IPS-18c (cell line): ENCODE results near the gene EIF3CL.
"Not testable (repeated sequence)": the region's sequence is repeated elsewhere in the genome, so short reads cannot be mapped to it uniquely, and the experiment has no call there.

ENCODE experiments used
- H3K4me3 ChIP-seq: 2 replicates; pipeline ENCODE4 v1.7.0; 2013; ENCODE audit warnings: low read depth, mild to moderate bottlenecking, low read length, moderate library complexity; ENCODE audit not compliant: insufficient read depth
- H3K9me3 ChIP-seq: one replicate; pipeline ENCODE4 v1.6.1; 2013; ENCODE audit warnings: mild to moderate bottlenecking, low read length, moderate library complexity; ENCODE audit not compliant: control insufficient read depth, insufficient read depth

Gene EIF3CL

GRCh38 chr16:28403220-28404072, at the start of gene EIF3CL:
TSS of gene EIF3CL (minus strand) at chr16:28403841. CDS start at chr16:28403618, 223 bp downstream.
- not testable (repeated sequence) for H3K4me3 ChIP-seq, H3K9me3 ChIP-seq

GRCh38 chr16:28447081-28447480, 43.4 kb upstream of the EIF3CL start:
- not testable (repeated sequence) for H3K9me3 ChIP-seq, H3K4me3 ChIP-seq

GRCh38 chr16:28446388-28446787, 42.7 kb upstream of the EIF3CL start:
- H3K9me3 ChIP-seq, H3K4me3 ChIP-seq: not testable (repeated sequence)

- H3K4me3 ChIP-seq, H3K9me3 ChIP-seq: not testable (repeated sequence)
Observed at GRCh38 chr16:28443943-28444342, 40.3 kb upstream of the EIF3CL start.

GRCh38 chr16:28438899-28439298, 35.3 kb upstream of the EIF3CL start:
- H3K9me3 ChIP-seq, H3K4me3 ChIP-seq: not testable (repeated sequence)

GRCh38 chr16:28435340-28435739, 31.7 kb upstream of the EIF3CL start:
- not testable (repeated sequence) for H3K4me3 ChIP-seq, H3K9me3 ChIP-seq

GRCh38 chr16:28426060-28426680, 22.5 kb upstream of the EIF3CL start:
- H3K4me3 ChIP-seq, H3K9me3 ChIP-seq: not testable (repeated sequence)

GRCh38 chr16:28421071-28421750, 17.6 kb upstream of the EIF3CL start:
- not testable (repeated sequence) for H3K4me3 ChIP-seq, H3K9me3 ChIP-seq

- H3K4me3 ChIP-seq, H3K9me3 ChIP-seq: not testable (repeated sequence)
Observed at GRCh38 chr16:28417033-28417432, 13.4 kb upstream of the EIF3CL start.

GRCh38 chr16:28414530-28414929, 10.9 kb upstream of the EIF3CL start:
- H3K4me3 ChIP-seq, result not testable (repeated sequence)

GRCh38 chr16:28413585-28413984, 9.9 kb upstream of the EIF3CL start:
- not testable (repeated sequence) for H3K9me3 ChIP-seq, H3K4me3 ChIP-seq

More at GRCh38 chr16:28414530-28414929, 10.9 kb upstream of the EIF3CL start:
- H3K9me3 ChIP-seq, result not testable (repeated sequence)

- H3K9me3 ChIP-seq, H3K4me3 ChIP-seq: not testable (repeated sequence)
Observed at GRCh38 chr16:28392054-28392453, 11.6 kb downstream of the EIF3CL start.

GRCh38 chr16:28382177-28382867, 21.3 kb downstream of the EIF3CL start:
- not testable (repeated sequence) for H3K4me3 ChIP-seq, H3K9me3 ChIP-seq

GRCh38 chr16:28377822-28378221, 25.8 kb downstream of the EIF3CL start:
- H3K9me3 ChIP-seq, H3K4me3 ChIP-seq: not testable (repeated sequence)

GRCh38 chr16:28377108-28377625, 26.5 kb downstream of the EIF3CL start:
- H3K9me3 ChIP-seq, H3K4me3 ChIP-seq: not testable (repeated sequence)

- H3K9me3 ChIP-seq, H3K4me3 ChIP-seq: not testable (repeated sequence)
Observed at GRCh38 chr16:28375115-28375514, 28.5 kb downstream of the EIF3CL start.

- not testable (repeated sequence) for H3K9me3 ChIP-seq, H3K4me3 ChIP-seq
Observed at GRCh38 chr16:28374281-28374680, 29.4 kb downstream of the EIF3CL start.
